NCI-H1105 (cell line): Measurements from ENCODE around the gene KIAA0930.
"Not testable (repeated sequence)": the region's sequence is repeated elsewhere in the genome, so short reads cannot be mapped to it uniquely, and the experiment has no call there.

Experiments used
- DNase-seq: peaks from one replicate; lab custom pipeline; 2025; lab: John Stamatoyannopoulos, UW

The KIAA0930 gene

GRCh38 chr22:45240810-45241631 lies at the start of gene KIAA0930:
KIAA0930 (minus strand) TSS chr22:45240894; CDS start chr22:45240703, 191 bp downstream.
- peak; percentile 31 for DNase-seq

GRCh38 chr22:45286854-45287551 lies 46.3 kb upstream of the KIAA0930 start:
- no peak for DNase-seq

DNA sequence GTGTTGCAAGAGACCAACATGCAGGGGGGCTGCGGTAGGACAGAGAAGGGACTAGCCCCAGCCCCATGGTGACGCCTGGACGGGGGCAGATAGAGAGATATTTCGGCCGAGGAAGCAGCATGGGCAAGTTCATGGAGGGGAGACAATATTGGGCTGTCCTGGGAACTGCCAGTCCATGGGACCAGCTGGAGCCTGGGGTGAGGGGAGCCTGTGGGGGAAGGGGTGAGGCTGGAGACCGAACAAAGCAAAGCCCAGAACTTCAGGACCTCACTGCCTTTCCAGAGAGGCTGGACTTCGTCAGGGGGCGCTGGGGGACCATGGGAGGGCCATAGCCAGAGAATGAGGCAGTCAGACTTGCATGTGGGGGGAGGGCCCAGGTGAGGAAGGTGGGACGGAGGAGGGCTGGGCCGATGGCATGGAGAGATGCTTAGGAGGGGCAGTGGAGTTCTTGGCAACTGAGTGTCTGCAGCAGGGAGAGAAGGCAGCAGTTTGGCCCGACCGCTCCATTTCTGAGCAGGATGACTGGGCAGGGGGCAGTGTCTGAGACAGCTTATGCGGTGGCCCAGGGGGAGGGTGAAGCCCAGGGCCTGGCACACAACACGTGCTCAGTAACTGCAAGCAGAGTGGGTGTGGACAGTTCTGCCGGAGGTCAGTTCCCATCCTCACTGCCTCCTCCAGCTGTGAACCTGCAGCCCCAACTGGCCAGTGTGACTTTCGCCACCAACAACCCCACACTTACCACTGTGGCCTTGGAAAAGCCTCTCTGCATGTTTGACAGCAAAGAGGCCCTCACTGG lies 44.8 kb upstream of the KIAA0930 start:
- DNase-seq: no peak

DNA sequence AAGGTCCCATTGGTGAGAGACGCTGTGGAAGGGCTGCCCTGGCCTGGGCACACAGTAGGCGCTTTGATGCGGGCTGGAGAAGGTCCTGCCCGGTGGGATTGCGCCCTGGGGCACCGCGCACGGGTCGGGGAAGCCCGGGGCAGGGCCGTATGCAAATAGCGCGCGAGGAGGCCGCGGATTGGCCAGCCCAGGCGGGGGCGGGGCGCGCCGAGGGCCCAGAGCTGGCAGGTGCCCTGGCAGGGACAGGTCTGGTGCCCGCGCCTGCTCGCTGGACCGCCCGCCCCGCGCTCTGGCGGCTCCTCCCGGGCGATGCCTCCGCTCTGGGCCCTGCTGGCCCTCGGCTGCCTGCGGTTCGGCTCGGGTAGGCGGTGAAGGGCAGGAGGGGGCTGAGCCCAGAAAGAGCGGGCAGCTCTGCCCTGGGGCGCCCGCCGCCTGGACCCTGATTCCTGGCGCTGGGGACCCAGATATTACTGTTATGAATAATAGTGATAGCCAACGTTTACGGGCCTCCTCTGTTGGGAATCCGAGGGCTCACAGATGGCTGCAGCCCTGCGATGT lies 44.1 kb upstream of the KIAA0930 start, which contains the start of gene UPK3A:
UPK3A (plus strand) TSS at position 245 of the 558 bp plus-strand sequence; CDS start at position 310, 65 bp downstream.
- no peak for DNase-seq

DNA sequence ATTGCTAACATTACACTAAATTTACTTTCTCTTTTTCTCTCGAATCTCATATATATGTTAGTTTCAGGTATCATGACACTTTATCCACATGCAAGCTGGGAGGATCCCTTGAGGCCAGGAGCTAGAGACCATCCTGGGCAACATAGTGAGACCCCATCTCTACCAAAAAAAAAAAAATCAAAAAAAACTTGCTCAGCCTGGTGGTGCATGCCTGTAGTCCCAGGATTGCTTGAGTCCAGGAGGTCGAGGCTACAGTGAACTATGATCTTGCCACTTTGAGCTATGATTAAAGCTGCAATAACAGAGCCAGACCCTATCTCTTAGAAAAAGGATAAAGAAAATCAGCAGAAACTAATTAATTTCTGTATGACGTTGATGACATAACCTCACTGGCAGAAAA lies 40.3 kb upstream of the KIAA0930 start:
- no peak for DNase-seq

- DNase-seq: no peak
Observed at GRCh38 chr22:45280587-45280980, 39.9 kb upstream of the KIAA0930 start.

DNA sequence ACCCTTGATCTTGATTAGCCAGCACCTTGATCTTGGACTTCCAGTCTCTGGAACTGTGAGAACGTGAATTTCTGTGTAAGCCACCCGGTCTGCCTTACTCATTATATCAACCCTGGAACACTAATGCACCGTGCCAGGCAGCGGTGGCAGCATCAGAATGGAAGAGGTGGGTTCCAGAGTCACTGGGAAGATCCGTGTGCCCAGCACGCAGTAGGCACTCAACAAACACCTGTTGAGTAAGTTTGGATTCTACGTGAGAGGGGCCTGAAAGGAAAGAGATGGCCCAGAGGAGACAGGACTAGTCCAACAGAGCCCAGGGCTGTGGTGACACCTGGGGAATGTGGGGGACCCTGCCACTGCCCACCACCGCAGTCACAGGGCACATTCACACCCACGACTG lies 37.4 kb upstream of the KIAA0930 start:
- DNase-seq: no peak

DNA sequence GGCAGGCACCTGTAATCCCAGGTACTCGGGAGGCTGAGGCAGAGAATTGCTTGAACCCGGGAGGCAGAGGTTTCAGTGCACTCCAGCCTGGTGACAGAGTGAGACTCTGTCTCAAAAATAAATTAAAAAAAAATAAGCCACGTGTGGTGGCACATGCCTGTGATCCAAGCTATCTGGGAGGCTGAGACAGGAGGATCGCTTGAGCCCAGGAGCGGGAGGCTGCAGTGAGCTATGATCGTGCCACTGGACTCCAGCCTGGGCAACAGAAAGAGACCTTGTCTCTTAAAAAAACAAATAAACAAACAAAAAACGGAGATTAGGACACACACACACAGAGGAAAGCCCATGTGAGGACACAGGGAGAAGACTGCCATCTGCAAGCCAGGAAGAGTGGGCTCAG lies 37.0 kb upstream of the KIAA0930 start:
- not testable (repeated sequence) for DNase-seq

DNA sequence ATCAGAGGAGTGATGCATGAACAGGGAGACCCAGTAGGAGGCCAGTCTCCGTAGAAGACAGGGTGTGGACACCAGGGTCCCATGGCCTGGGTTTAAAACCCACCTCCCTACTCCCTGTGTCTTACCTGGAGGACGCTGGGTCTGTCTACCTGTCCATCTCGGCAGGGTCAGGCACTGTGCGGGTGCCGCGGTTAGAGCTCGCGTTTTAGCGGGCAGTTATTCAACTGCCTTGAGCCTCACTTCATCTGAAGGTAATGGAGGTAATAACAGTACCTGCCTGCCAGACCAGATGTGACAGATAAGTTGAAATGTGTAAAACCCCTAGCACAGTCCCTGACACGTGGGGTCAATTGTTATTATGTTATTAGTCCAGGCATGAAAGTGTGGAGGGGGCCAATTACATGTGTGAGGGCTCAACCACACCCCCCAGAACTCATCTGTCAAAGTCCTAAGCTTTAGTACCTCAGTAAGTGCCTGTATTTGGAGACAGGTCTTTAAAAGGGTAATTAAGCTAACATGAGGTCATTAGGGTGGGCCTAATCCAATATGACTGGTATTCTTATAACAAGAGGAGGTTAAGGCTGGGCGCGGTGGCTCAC lies 35.9 kb upstream of the KIAA0930 start:
- no peak for DNase-seq

DNA sequence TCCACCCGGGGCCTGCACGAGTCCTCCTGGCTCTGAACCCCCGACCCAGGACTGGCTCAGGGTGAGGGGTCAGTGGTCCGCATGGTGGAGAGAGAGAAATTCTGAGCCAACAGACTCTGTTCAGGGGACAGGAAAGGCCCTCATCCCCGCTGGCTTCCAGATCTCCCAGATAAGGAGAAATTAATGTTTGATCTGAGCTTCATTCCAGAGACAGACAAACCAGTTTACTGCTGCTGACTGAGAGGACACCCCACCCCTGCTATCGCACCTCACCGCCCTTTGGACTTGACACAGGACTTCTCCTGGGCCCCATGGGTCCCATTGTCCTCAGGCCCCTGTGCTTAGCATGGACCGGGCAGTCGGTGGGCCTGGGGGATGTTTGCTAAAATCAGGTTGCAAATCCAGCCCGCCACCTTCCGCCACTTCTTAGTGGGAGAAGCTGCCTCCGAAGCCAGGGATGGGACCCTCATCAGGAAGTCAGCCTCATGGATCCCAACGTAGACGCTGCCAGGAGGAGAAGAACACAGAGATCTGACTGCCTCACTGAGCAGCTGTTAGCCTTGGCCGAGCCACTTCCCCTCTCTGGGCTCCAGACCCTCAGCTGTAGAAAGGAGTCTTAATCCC lies 32.9 kb upstream of the KIAA0930 start:
- DNase-seq: no peak

- DNase-seq: no peak
Observed at GRCh38 chr22:45272498-45272897, 31.8 kb upstream of the KIAA0930 start.

DNA sequence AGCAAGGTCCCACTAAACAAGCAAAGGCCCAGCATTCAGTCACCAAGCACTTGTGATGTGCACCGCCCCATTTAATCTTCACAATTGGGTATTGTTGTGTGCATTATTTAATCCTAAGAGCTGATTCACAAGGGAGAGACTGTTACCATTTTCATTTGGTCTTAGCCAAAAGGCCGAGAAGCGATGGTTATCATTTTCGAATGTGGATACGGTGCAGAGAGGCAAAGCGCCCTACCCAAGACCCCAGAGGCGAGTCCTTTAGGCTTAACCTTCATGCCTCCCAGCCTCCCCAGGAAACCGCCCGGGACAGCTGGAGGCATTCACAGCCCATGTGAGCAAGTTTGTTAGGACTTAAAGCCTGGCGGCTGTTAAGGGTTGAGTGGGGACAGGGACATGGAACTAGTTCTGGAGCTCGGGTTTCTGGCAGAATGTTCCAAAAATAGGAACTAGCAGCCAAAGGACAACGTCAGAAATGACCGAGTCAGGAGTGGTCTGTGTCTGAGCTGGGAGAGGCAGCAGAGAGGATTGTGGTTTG lies 31.0 kb upstream of the KIAA0930 start:
- DNase-seq: no peak

GRCh38 chr22:45270095-45271020 lies 29.7 kb upstream of the KIAA0930 start:
- DNase-seq: no peak

DNA sequence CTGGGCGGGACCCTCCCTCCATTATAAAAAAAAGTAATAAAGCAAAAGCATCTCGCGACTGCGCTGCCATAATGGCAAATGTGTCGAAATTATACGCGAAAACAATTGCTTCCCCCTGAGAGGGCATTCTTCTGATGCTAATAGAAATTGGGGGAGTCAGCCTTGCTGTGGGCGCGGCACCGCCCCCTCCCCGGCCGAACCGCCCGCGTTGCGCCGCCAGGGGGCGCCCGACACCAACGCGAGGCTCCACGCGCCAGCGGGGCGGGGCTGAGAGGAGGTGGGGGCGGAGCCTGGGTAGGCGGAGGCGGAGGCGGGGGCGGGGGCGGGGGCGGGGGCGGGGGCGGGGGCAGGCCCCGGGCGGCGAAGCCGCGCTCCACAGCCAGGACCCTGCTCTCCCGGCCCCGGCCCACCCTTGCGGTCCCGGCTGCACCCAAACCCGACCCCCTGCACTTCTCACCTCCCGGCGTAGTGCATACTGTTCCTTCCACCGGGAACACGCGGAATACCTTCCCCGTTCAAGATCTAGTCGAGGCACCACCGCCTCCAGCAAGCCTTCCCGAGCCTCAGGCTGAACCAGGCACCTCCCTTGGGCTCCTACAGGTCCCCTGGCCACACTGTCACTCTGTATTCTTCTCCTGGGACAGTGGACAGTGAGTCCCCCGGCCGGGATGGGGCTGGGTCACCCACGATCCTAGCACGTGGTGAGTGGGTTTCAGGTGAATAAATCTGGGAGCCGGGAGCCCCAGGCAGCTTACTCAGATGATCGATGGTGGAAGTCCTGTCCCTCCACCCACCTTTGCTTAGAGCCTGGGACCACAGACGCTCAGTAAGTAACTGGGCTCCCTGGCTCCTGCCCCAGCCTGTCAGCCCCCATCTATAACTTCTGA lies 28.5 kb upstream of the KIAA0930 start:
- peak; percentile 52 for DNase-seq

- DNase-seq: no peak
Observed at GRCh38 chr22:45268167-45268957, 27.7 kb upstream of the KIAA0930 start.

DNA sequence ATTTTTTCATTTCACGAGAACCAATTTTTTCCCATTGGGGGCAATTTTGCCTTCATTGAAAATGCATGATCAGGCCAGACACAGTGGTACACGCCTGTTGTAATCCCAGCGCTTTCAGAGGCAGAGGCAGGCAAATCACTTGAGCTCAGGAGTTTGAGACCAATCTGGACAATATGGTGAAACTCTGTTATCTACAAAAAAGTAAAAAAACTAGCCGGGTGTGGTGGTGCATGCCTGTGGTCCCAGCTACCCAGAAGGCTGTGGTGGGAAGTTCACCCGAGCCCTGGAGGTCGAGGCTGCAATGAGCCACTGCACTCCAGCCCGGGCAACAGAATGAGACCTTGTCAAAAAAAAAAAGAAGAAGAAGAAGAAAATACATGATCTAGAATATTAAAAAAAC lies 24.8 kb upstream of the KIAA0930 start:
- DNase-seq: no peak

GRCh38 chr22:45263463-45264269 lies 23.0 kb upstream of the KIAA0930 start:
- DNase-seq: no peak
